Posterior cingulate gyrus (tissue), 11 donors: ENCODE results near the gene POLR1F.
"Not testable (repeated sequence)": the region's sequence is repeated elsewhere in the genome, so short reads cannot be mapped to it uniquely, and the experiment has no call there.

Experiments used
- DNase-seq, 10 donors: peaks; one replicate each; pipeline versions ENCODE4 v3.0.0 to v3.0.0-alpha.2; 2020 to 2021; ENCODE audit warnings: mixed read lengths in 3 of 10
- intact Hi-C: fragments of 100-400 bp; cut with DNase I; formaldehyde crosslinking; loops from one replicate; pipeline ENCODE4 v1.15.1; 2023

POLR1F gene

GRCh38 chr7:19708397-19709248, at the start of gene POLR1F:
Gene POLR1F, minus strand, starts transcription at chr7:19709037. Its CDS starts 21 bp downstream, at chr7:19709016.
- intact Hi-C loops = no loop called here
- DNase-seq = peak; percentile 89 to 99 (median 95)

- no peak for DNase-seq
- intact Hi-C loops = no loop called here
Measured at GRCh38 chr7:19754521-19755116, 45.8 kb upstream of the POLR1F start.

GRCh38 chr7:19752020-19752419, 43.2 kb upstream of the POLR1F start:
- intact Hi-C loops = no loop called here
- no peak for DNase-seq

GRCh38 chr7:19749658-19750057, 40.8 kb upstream of the POLR1F start:
- intact Hi-C loops = loop anchor here (2.0 kb wide), 1 partner anchor 849 kb away; no protein-coding TSS in a partner anchor
- DNase-seq = no peak

- intact Hi-C loops = loop anchor here (2.0 kb wide), 1 partner anchor 851 kb away; no protein-coding TSS in a partner anchor
- no peak for DNase-seq
Measured at GRCh38 chr7:19747740-19748339, 39.0 kb upstream of the POLR1F start.

- intact Hi-C loops = no loop called here
- DNase-seq = no peak
Measured at GRCh38 chr7:19744075-19744474, 35.2 kb upstream of the POLR1F start.

- intact Hi-C loops = no loop called here
- no peak for DNase-seq
Measured at GRCh38 chr7:19728716-19729115, 19.9 kb upstream of the POLR1F start.

- intact Hi-C loops = no loop called here
- no peak for DNase-seq
Measured at GRCh38 chr7:19725770-19726169, 16.9 kb upstream of the POLR1F start.

- no peak for DNase-seq
- intact Hi-C loops = no loop called here
Measured at GRCh38 chr7:19715499-19715898, 6.7 kb upstream of the POLR1F start.

- DNase-seq = peak in 3 of 10 donors; percentile 23 to 33 (median 25)
- intact Hi-C loops = loop anchor here (1.0 kb wide), 1 partner anchor 885 kb away; no protein-coding TSS in a partner anchor
Measured at GRCh38 chr7:19713676-19714075, 4.8 kb upstream of the POLR1F start.

- no peak for DNase-seq
- intact Hi-C loops = no loop called here
Measured at GRCh38 chr7:19709249-19709578, 377 bp upstream of the POLR1F start.

- intact Hi-C loops = no loop called here
- no peak for DNase-seq
Measured at GRCh38 chr7:19707240-19707639, 1.6 kb downstream of the POLR1F start.

- intact Hi-C loops = no loop called here
- DNase-seq = no peak
Measured at GRCh38 chr7:19705663-19706062, 3.2 kb downstream of the POLR1F start.

- intact Hi-C loops = no loop called here
- no peak for DNase-seq
Measured at GRCh38 chr7:19701471-19701870, 7.4 kb downstream of the POLR1F start.

GRCh38 chr7:19700936-19701335, 7.9 kb downstream of the POLR1F start:
- no peak for DNase-seq
- intact Hi-C loops = no loop called here

GRCh38 chr7:19698331-19698730, 10.5 kb downstream of the POLR1F start:
- intact Hi-C loops = no loop called here

GRCh38 chr7:19696926-19697325, 11.9 kb downstream of the POLR1F start:
- intact Hi-C loops = no loop called here
- no peak for DNase-seq

More at GRCh38 chr7:19698331-19698730, 10.5 kb downstream of the POLR1F start:
- no peak for DNase-seq

GRCh38 chr7:19692111-19692828, 16.6 kb downstream of the POLR1F start:
- intact Hi-C loops = no loop called here
- peak in 3 of 10 donors; percentile 69 to 78 (median 70) for DNase-seq

- intact Hi-C loops = no loop called here
- DNase-seq = no peak
Measured at GRCh38 chr7:19690736-19691135, 18.1 kb downstream of the POLR1F start.

GRCh38 chr7:19689130-19689529, 19.7 kb downstream of the POLR1F start:
- intact Hi-C loops = not testable (repeated sequence)
- peak in 1 of 10 donors; percentile 28 for DNase-seq

GRCh38 chr7:19681596-19681995, 27.2 kb downstream of the POLR1F start:
- intact Hi-C loops = no loop called here
- no peak for DNase-seq
